Testis (tissue), 3 donors: ENCODE measurements around the gene MEIS2. TPM values are rescaled to one million over a fixed set of nuclear protein-coding genes. Genes with fewer than 3 reads are reported as not detected.

Experiments used
- DNase-seq: peaks from one replicate; pipeline ENCODE4 v3.0.0-alpha.2; 2019
- H3K27ac ChIP-seq, 2 donors: fragments of 200-600 bp; sonication (generic); one replicate each; pipeline ENCODE4 v1.5.1; 2019
- H3K27me3 ChIP-seq: fragments of 200-600 bp; sonication (generic); one replicate; pipeline ENCODE4 v1.5.1; 2019
- H3K36me3 ChIP-seq: fragments of 200-600 bp; sonication (generic); one replicate; pipeline ENCODE4 v1.5.1; 2017; ENCODE audit warnings: low read depth; ENCODE audit errors: missing control alignments
- H3K4me1 ChIP-seq: fragments of 200-600 bp; sonication (generic); one replicate; pipeline ENCODE4 v1.5.1; 2019
- H3K4me3 ChIP-seq, 2 donors: fragments of 200-600 bp; sonication (generic); one replicate each; pipeline ENCODE4 v1.5.1; 2017 to 2019
- H3K9me3 ChIP-seq: fragments of 200-600 bp; sonication (generic); one replicate; pipeline ENCODE4 v1.5.1; 2017
- POLR2A ChIP-seq: fragments of 450-650 bp; IDR thresholded peaks from one replicate; pipeline ENCODE4 v1.6.1; 2017; ENCODE audit warnings: antibody characterized with exemption, mild to moderate bottlenecking, moderate library complexity
- WGBS, 2 donors: methylation state at CpG; one replicate each; pipeline ENCODE4 v1.1.5; 2018; 5-methylcytosine and 5-hydroxymethylcytosine counted together
- intact Hi-C: fragments of 100-400 bp; cut with DNase I; formaldehyde crosslinking; loops from one replicate; pipeline ENCODE4 v1.15.1; 2023; ENCODE audit warnings: low total_unique reads
- polyA plus RNA-seq: library from polyadenylated mRNA; stranded (reverse); fragments of 350-450 nt; fragmentation: Illumina TruSeq; extraction: RNeasy Lipid Tissue Mini Kit (QIAGEN cat#74804); gene quantifications from one replicate; pipeline ENCODE4 v1.2.3, GENCODE V29; 2014; ENCODE audit warnings: low read depth, low replicate concordance; ENCODE audit not compliant: insufficient read depth
- total RNA-seq, 2 donors: library from RNA; depleted of rRNA; stranded (reverse); fragments of >200 nt; gene quantifications; one replicate each; pipeline ENCODE4 v1.2.3, GENCODE V29; 2016
- TF ChIP-seq, protein P1 (sequence below), 3 experiments: fragments of 450-650 bp in 2 of 3; fragments of 200-600 bp in 1 of 3; sonication (generic) in 1 of 3; IDR thresholded peaks; one replicate each; pipeline ENCODE4 v1.5.1; 2016 to 2019; ENCODE audit warnings: antibody characterized with exemption in 3 of 3, mild to moderate bottlenecking in 2 of 3, moderate library complexity in 1 of 3

Gene MEIS2
- total and polyA plus RNA-seq, 3 donors from 2014 or later: 7.0 to 19.4 (median 15.7) TPM

DNA sequence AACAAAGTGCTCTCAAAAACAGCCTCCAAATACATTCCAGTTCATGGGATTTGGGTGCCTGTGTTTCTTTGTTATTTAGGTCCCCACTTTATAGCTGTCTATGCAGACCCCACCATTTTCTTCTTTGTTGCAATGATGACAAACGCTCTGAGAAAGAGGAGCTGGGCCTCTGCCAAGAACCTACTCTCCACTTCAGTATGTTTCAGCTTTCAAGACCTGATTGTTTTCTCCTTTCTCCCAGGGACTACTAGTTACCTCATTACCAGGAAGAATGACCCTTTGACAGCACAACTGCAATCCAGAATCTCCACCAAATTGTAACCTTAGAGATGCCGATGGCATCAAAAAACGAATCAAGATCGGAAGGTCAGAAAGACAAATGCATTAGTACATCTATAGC, 236.8 kb downstream of the MEIS2 start:
- WGBS, 2 donors: 62 to 69% methylated on average over 4 of the region's 4 CpGs
- Histone ChIP-seq H3K27me3 (no peaks in the 10 kb centered on the region), H3K9me3 (no peaks in the 10 kb centered on the region), H3K36me3 (no peaks in the 10 kb centered on the region), H3K4me1 (no peaks in the 10 kb centered on the region), H3K27ac (no peak overlapping the region), H3K4me3 (no peak overlapping the region)
- no peak for TF ChIP-seq POLR2A
- TF ChIP-seq, protein P1, sequence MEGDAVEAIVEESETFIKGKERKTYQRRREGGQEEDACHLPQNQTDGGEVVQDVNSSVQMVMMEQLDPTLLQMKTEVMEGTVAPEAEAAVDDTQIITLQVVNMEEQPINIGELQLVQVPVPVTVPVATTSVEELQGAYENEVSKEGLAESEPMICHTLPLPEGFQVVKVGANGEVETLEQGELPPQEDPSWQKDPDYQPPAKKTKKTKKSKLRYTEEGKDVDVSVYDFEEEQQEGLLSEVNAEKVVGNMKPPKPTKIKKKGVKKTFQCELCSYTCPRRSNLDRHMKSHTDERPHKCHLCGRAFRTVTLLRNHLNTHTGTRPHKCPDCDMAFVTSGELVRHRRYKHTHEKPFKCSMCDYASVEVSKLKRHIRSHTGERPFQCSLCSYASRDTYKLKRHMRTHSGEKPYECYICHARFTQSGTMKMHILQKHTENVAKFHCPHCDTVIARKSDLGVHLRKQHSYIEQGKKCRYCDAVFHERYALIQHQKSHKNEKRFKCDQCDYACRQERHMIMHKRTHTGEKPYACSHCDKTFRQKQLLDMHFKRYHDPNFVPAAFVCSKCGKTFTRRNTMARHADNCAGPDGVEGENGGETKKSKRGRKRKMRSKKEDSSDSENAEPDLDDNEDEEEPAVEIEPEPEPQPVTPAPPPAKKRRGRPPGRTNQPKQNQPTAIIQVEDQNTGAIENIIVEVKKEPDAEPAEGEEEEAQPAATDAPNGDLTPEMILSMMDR (IDR thresholded peaks at IDR 0.05): no peak
- DNase-seq: no peak
- intact Hi-C loops: no loop called here

DNA sequence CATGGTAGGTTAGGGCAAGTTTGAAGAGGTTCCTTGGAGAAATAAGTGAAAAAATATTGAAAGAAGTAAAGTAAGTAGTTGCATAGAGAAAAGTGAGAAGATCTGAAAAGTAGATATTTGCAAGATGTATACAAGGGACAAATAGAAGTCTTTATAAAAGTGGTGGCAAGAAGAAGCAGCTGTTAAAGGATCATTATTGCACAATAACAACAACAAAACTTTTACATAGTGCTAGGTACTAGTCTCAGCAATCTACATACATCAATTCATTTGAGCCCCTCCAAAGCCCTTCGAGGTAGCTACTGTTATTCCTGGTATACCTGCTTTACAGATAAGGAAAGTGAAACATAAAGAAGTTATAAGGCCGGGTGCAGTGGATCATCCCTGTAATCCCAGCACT, 239.6 kb downstream of the MEIS2 start:
- Histone ChIP-seq H3K9me3 (no peaks in the 10 kb centered on the region), H3K4me1 (no peaks in the 10 kb centered on the region), H3K36me3 (no peaks in the 10 kb centered on the region), H3K4me3 (no peak overlapping the region), H3K27me3 (no peaks in the 10 kb centered on the region), H3K27ac (no peak overlapping the region)
- TF ChIP-seq, protein P1 (IDR thresholded peaks at IDR 0.05): no peak
- no peak for TF ChIP-seq POLR2A
- intact Hi-C loops: no loop called here
- WGBS, 2 donors: 91 to 94% methylated on average over 2 of the region's 2 CpGs
- DNase-seq: no peak

DNA sequence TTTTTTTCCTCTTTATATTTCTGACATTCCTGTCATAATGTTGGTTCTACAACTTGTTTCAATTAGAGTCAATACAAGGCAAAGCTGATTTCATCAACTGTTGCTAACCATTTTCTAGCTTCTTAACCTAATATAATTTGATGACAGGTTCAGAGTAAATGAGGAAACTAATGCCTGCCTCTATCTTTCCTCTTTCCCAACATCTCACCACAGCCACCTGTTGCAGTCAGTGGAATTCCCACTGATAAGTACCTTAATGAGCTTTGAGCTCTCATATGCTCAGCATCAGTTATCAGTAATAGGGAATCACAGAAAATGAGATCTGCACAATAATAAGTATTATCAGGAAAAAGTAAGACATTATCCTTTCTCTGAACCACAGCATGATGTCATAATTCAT, 241.9 kb downstream of the MEIS2 start:
- H3K36me3 ChIP-seq: no peaks in the 10 kb centered on the region
- TF ChIP-seq, protein P1 (IDR thresholded peaks at IDR 0.05): no peak
- no peak for TF ChIP-seq POLR2A
- no peak overlapping the region for H3K27ac ChIP-seq
- DNase-seq: no peak
- no peaks in the 10 kb centered on the region for H3K4me1 ChIP-seq
- no peaks in the 10 kb centered on the region for H3K9me3 ChIP-seq
- H3K27me3 ChIP-seq: no peaks in the 10 kb centered on the region
- no peak overlapping the region for H3K4me3 ChIP-seq
- intact Hi-C loops: no loop called here

DNA sequence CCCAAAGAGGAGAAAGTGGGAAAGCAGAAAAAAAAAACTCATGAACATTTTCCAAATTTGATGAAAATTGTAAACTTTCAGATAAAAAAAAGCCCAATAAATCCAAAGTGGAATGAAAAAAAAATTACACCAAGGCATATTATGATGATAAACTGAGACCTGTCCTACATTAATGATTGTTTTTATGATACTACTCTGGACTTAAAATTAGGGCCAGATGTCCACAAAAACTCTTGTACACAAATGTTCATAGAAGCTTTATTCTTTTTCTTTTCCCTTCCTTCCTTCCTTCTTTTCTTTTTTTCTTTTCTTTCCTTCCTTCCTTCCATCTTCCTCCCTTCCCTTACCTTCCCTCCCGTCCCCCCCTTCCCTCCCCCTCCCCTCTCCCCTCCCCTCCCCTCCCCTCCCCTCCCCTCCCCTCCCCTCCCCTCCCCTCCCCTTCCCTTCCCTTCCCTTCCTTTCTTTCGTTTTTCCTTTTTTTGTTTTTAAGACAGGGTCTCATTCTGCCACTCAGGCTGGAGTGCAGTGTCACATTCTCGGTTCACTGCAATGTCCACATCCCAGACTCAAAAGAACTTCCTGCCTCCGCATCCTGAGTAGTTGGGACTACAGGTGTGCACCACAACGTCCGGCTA, 243.9 kb downstream of the MEIS2 start:
- Histone ChIP-seq H3K27me3 (no peaks in the 10 kb centered on the region), H3K9me3 (no peaks in the 10 kb centered on the region), H3K4me1 (no peaks in the 10 kb centered on the region), H3K4me3 (no peak overlapping the region), H3K27ac (no peak overlapping the region), H3K36me3 (no peaks in the 10 kb centered on the region)
- WGBS, 2 donors: 75 to 86% methylated on average over 6 of the region's 6 CpGs
- no peak for DNase-seq
- TF ChIP-seq, protein P1 (IDR thresholded peaks at IDR 0.05): no peak
- TF ChIP-seq POLR2A: no peak
- intact Hi-C loops: no loop called here

DNA sequence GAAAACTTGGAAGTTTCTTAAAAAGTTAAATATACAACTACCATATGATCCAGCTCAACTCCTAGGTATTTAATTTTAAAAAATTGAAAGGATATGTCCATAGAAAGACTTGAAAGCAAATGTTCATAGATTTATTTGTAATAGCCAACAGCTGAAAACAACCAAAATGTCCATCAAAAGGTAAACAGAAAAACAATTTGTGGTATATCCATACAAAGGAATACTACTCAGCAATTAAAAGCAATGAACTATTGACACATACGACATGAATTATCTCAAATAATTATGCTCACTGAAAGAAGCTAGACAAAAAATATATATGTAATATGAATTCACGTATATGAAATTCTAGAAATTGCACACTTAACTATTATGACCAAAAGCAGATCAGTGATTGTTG, 249.5 kb downstream of the MEIS2 start:
- Histone ChIP-seq H3K27ac (no peak overlapping the region), H3K9me3 (no peaks in the 10 kb centered on the region), H3K36me3 (no peaks in the 10 kb centered on the region), H3K4me3 (no peak overlapping the region), H3K27me3 (no peaks in the 10 kb centered on the region), H3K4me1 (no peaks in the 10 kb centered on the region)
- no peak for TF ChIP-seq POLR2A
- TF ChIP-seq, protein P1 (IDR thresholded peaks at IDR 0.05): no peak
- whole genome bisulfite sequencing, 2 donors: 89 to 95% methylated on average over 2 of the region's 2 CpGs
- intact Hi-C loops: no loop called here
- DNase-seq: no peak
